ENCODE data around the gene ZNRF3.

The ZNRF3 gene

GRCh38 chr22:29043906-29044575, 160.7 kb downstream of the ZNRF3 start:
- Histone ChIP-seq H3K36me3 (ENCODE audit: low read length) (no peaks in the 10 kb centered on the region), H3F3A (ENCODE audit: insufficient read depth) (no peaks in the 10 kb centered on the region), H3K27ac (ENCODE audit: low read depth, low read length) (no peak overlapping the region), H3K9me3 (ENCODE audit: insufficient read depth, low read length) (no peaks in the 10 kb centered on the region), H2AFZ (ENCODE audit: low read depth, low read length, severe bottlenecking) (no peak overlapping the region), H3K27me3 (ENCODE audit: low read length) (no peaks in the 10 kb centered on the region), H3K9ac (ENCODE audit: low read length) (no peak overlapping the region), H3K4me2 (ENCODE audit: low read depth, low read length, poor library complexity, severe bottlenecking) (no peak overlapping the region), H3K79me2 (ENCODE audit: insufficient read depth, low read length) (no peaks in the 10 kb centered on the region), H4K20me1 (ENCODE audit: low read depth, low read length) (no peaks in the 10 kb centered on the region), H3K9me2 (replicated peaks; ENCODE audit: insufficient read depth, low read length) (no peaks in the 10 kb centered on the region), H3K4me3 (ENCODE audit: insufficient read depth, low read length, poor library complexity, severe bottlenecking) (no peak overlapping the region)
- no peak for TF ChIP-seq CTCF (IDR thresholded peaks at IDR 0.05; ENCODE audit: insufficient read depth, low read length, poor library complexity, severe bottlenecking)
- TF ChIP-seq EZH2phosphoT487 (conservative IDR thresholded peaks at IDR 0.05; ENCODE audit: low read length): no peak

GRCh38 chr22:29044657-29045176, 161.3 kb downstream of the ZNRF3 start:
- Histone ChIP-seq H3K4me2 (ENCODE audit: low read depth, low read length, poor library complexity, severe bottlenecking) (no peak overlapping the region), H3K27ac (ENCODE audit: low read depth, low read length) (no peak overlapping the region), H3K4me3 (ENCODE audit: insufficient read depth, low read length, poor library complexity, severe bottlenecking) (no peak overlapping the region), H4K20me1 (ENCODE audit: low read depth, low read length) (no peaks in the 10 kb centered on the region), H3F3A (ENCODE audit: insufficient read depth) (no peaks in the 10 kb centered on the region), H3K79me2 (ENCODE audit: insufficient read depth, low read length) (no peaks in the 10 kb centered on the region), H3K36me3 (ENCODE audit: low read length) (no peaks in the 10 kb centered on the region), H3K9ac (ENCODE audit: low read length) (no peak overlapping the region), H3K9me2 (replicated peaks; ENCODE audit: insufficient read depth, low read length) (no peaks in the 10 kb centered on the region), H3K27me3 (ENCODE audit: low read length) (no peaks in the 10 kb centered on the region), H2AFZ (ENCODE audit: low read depth, low read length, severe bottlenecking) (no peak overlapping the region), H3K9me3 (ENCODE audit: insufficient read depth, low read length) (no peaks in the 10 kb centered on the region)
- no peak for TF ChIP-seq EZH2phosphoT487 (conservative IDR thresholded peaks at IDR 0.05; ENCODE audit: low read length)
- TF ChIP-seq CTCF (IDR thresholded peaks at IDR 0.05; ENCODE audit: insufficient read depth, low read length, poor library complexity, severe bottlenecking): no peak

- H3F3A ChIP-seq (ENCODE audit: insufficient read depth): no peaks in the 10 kb centered on the region
- H3K27ac ChIP-seq (ENCODE audit: low read depth, low read length): no peak overlapping the region
- H3K4me3 ChIP-seq (ENCODE audit: insufficient read depth, low read length, poor library complexity, severe bottlenecking): no peak overlapping the region
- no peak for TF ChIP-seq CTCF (IDR thresholded peaks at IDR 0.05; ENCODE audit: insufficient read depth, low read length, poor library complexity, severe bottlenecking)
- no peaks in the 10 kb centered on the region for H4K20me1 ChIP-seq (ENCODE audit: low read depth, low read length)
- no peaks in the 10 kb centered on the region for H3K9me3 ChIP-seq (ENCODE audit: insufficient read depth, low read length)
- no peak overlapping the region for H3K4me2 ChIP-seq (ENCODE audit: low read depth, low read length, poor library complexity, severe bottlenecking)
- no peaks in the 10 kb centered on the region for H3K79me2 ChIP-seq (ENCODE audit: insufficient read depth, low read length)
- H3K27me3 ChIP-seq (ENCODE audit: low read length): no peaks in the 10 kb centered on the region
- H3K9me2 ChIP-seq (replicated peaks; ENCODE audit: insufficient read depth, low read length): no peaks in the 10 kb centered on the region
- H2AFZ ChIP-seq (ENCODE audit: low read depth, low read length, severe bottlenecking): no peak overlapping the region
- H3K9ac ChIP-seq (ENCODE audit: low read length): no peak overlapping the region
- H3K36me3 ChIP-seq (ENCODE audit: low read length): no peaks in the 10 kb centered on the region
These were observed 165.7 kb downstream of the ZNRF3 start for GRCh38 chr22:29048822-29049654.

Measured in SU-DHL-6 (cell line).